WI38 (cell line): ENCODE results near the gene DGCR2.

Experiments
- H3K4me3 ChIP-seq: 2 replicates; pipeline ENCODE4 v1.5.1; 2011; ENCODE audit warnings: low read depth, mild to moderate bottlenecking, control low read depth, low read length
- CTCF ChIP-seq: IDR thresholded peaks from 2 replicates; pipeline ENCODE4 v1.5.1; 2012; ENCODE audit warnings: low read depth, mild to moderate bottlenecking, control low read depth, low read length

The DGCR2 gene

GRCh38 chr22:19094393-19094997 lies 27.7 kb downstream of the DGCR2 start:
- TF ChIP-seq CTCF, result no peak
- H3K4me3 ChIP-seq, result no peak overlapping the region

GRCh38 chr22:19092725-19093124 lies 29.5 kb downstream of the DGCR2 start:
- no peak for TF ChIP-seq CTCF
- no peak overlapping the region for H3K4me3 ChIP-seq

GRCh38 chr22:19090586-19091127 lies 31.6 kb downstream of the DGCR2 start:
- no peak overlapping the region for H3K4me3 ChIP-seq

GRCh38 chr22:19090183-19090582 lies 32.0 kb downstream of the DGCR2 start:
- no peak for TF ChIP-seq CTCF
- no peak overlapping the region for H3K4me3 ChIP-seq

More at GRCh38 chr22:19090586-19091127, 31.6 kb downstream of the DGCR2 start:
- no peak for TF ChIP-seq CTCF

GRCh38 chr22:19088866-19089595 lies 33.2 kb downstream of the DGCR2 start:
- H3K4me3 ChIP-seq, result no peak overlapping the region
- TF ChIP-seq CTCF, result no peak

- H3K4me3 ChIP-seq, result no peak overlapping the region
These were observed 35.3 kb downstream of the DGCR2 start for GRCh38 chr22:19086896-19087295.

More at GRCh38 chr22:19086896-19087295, 35.3 kb downstream of the DGCR2 start:
- TF ChIP-seq CTCF, result no peak
